Measurements from ENCODE around the gene DCC. TPM values are rescaled to one million over a fixed set of nuclear protein-coding genes. Genes with fewer than 3 reads are reported as not detected.

The DCC gene
- total RNA-seq, 1 experiment from 2014 or later: not detected

DNA sequence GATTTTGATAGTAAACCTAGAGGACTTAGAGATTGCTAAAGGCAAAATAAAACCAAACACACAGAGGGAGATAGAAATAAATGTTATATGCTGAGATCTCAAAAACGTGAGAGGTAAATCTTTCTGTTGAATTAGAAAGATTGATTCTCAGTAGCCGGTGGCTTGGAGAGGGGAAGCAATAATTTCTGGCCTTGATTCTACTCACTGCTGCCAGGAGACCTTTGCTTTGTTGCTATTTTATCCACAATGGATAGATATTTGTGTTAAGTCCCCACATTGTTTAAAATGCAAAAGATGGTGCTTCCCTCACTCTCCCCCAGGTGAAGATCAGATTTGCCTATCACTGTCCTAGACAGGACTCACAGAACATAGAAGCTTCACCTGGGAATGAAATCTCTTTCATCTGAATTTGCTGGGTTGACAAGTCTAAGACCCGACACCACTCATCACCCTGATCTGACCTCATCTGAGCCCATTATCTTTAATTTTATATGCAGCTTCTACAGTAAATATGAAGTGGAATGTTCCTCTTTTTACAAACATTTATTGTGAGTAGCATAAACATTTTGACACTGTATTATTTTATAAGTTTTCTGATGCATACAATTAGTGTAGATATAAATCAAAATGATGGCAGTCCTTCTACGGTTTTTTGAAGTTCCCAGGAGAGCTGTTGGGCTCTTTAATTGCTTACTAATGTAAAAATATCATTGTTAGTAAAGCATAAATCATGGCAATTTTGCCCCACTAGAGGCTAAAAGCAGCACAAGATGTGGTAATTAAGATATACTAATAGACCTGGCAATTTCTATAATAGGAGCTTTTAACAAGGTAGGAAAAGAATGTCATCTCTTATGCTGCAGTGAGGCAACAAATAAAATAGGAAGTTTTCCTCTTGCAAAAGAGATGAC is 149.7 kb downstream of the DCC start:
- no peak for TF ChIP-seq EZH2 (IDR thresholded peaks at IDR 0.05; ENCODE audit: low read length, unreplicated experiment)
- no peak for TF ChIP-seq CTCF (conservative IDR thresholded peaks at IDR 0.05; ENCODE audit: low read depth, low read length)
- TF ChIP-seq EZH2phosphoT487 (IDR thresholded peaks at IDR 0.05; ENCODE audit: borderline replicate concordance, low read length): no peak
- peaks cover 43% of the 10 kb centered on the region for H3K27me3 ChIP-seq (ENCODE audit: low read length)
- no peaks in the 10 kb centered on the region for H3K9me2 ChIP-seq (replicated peaks; ENCODE audit: low read length)
- no peak overlapping the region for H3K4me2 ChIP-seq (ENCODE audit: low read length)
- CTCF ChIA-PET: no interaction called here
- H3K9ac ChIP-seq (ENCODE audit: low read length): no peak overlapping the region
- H3K36me3 ChIP-seq (ENCODE audit: low read depth, low read length): no peaks in the 10 kb centered on the region
- no TSS peak for BruUV-seq (replicated peaks)
- no peak overlapping the region for H2AFZ ChIP-seq (ENCODE audit: low read length)
- H3K4me1 ChIP-seq (ENCODE audit: insufficient read depth, low read length): no peaks in the 10 kb centered on the region
- no peaks in the 10 kb centered on the region for H3F3A ChIP-seq (ENCODE audit: low read length, unreplicated experiment)
- no peaks in the 10 kb centered on the region for H4K20me1 ChIP-seq (ENCODE audit: low read length)
- H3K27ac ChIP-seq (ENCODE audit: low read length): no peak overlapping the region
- H3K9me3 ChIP-seq (ENCODE audit: low read length): no peaks in the 10 kb centered on the region; the same call in 1 of the 2 replicates
- no peak overlapping the region for H3K4me3 ChIP-seq (ENCODE audit: low read length)
- intact Hi-C loops (cut with micrococcal nuclease): no loop called here
- POLR2A ChIA-PET (ENCODE audit: unreplicated experiment): no interaction called here
- DNase-seq: no peak
- no peak for ATAC-seq
- H3K79me2 ChIP-seq (ENCODE audit: low read length): no peaks in the 10 kb centered on the region

GRCh38 chr18:52496426-52496825 is 156.4 kb downstream of the DCC start:
- H4K20me1 ChIP-seq (ENCODE audit: low read length): no peaks in the 10 kb centered on the region
- no peak overlapping the region for H3K4me3 ChIP-seq (ENCODE audit: low read length)
- no peaks in the 10 kb centered on the region for H3K27me3 ChIP-seq (ENCODE audit: low read length)
- H3K9ac ChIP-seq (ENCODE audit: low read length): no peak overlapping the region
- no peak for TF ChIP-seq CTCF (conservative IDR thresholded peaks at IDR 0.05; ENCODE audit: low read depth, low read length)
- no peak for TF ChIP-seq EZH2phosphoT487 (IDR thresholded peaks at IDR 0.05; ENCODE audit: borderline replicate concordance, low read length)
- no peak for TF ChIP-seq EZH2 (IDR thresholded peaks at IDR 0.05; ENCODE audit: low read length, unreplicated experiment)
- ChIA-PET CTCF (no interaction called here), POLR2A (ENCODE audit: unreplicated experiment) (no interaction called here)
- H3K79me2 ChIP-seq (ENCODE audit: low read length): no peaks in the 10 kb centered on the region
- H3K36me3 ChIP-seq (ENCODE audit: low read depth, low read length): no peaks in the 10 kb centered on the region
- H3K9me3 ChIP-seq (ENCODE audit: low read length): no peaks in the 10 kb centered on the region; the same call in 1 of the 2 replicates
- intact Hi-C loops (cut with micrococcal nuclease): no loop called here
- no peaks in the 10 kb centered on the region for H3F3A ChIP-seq (ENCODE audit: low read length, unreplicated experiment)
- H3K4me1 ChIP-seq (ENCODE audit: insufficient read depth, low read length): 0 out of 2 replicates have a peak, but pooled peaks cover 4% of the 10 kb centered on the region
- no peak overlapping the region for H2AFZ ChIP-seq (ENCODE audit: low read length)
- H3K9me2 ChIP-seq (replicated peaks; ENCODE audit: low read length): no peaks in the 10 kb centered on the region
- no peak overlapping the region for H3K4me2 ChIP-seq (ENCODE audit: low read length)
- no peak for DNase-seq
- no peak overlapping the region for H3K27ac ChIP-seq (ENCODE audit: low read length)
- ATAC-seq: no peak
- no TSS peak for BruUV-seq (replicated peaks)

DNA sequence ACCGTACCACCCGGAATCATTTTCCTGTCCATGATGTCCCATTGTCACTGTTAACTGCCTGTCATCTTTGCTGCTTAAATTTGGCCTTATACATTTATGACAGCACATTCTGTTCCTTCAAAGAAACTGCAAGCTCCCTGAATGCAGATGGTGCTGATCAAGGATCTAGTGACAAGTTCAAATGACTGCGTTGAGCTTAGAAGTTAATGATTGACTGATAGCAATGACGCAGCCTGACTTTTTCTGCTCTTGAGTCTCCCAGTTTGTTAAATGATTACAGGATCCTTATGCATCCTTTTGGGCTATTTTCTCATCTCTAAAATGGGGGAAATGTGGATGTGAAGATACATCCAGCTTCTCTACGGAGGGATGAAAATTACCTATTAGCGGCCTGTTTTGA is 159.0 kb downstream of the DCC start:
- ChIA-PET CTCF (no interaction called here), POLR2A (ENCODE audit: unreplicated experiment) (no interaction called here)
- BruUV-seq (replicated peaks): no TSS peak
- Histone ChIP-seq H3K4me1 (ENCODE audit: insufficient read depth, low read length) (0 out of 2 replicates have a peak, but pooled peaks cover 4% of the 10 kb centered on the region), H4K20me1 (ENCODE audit: low read length) (no peaks in the 10 kb centered on the region), H3K27me3 (ENCODE audit: low read length) (no peaks in the 10 kb centered on the region), H2AFZ (ENCODE audit: low read length) (no peak overlapping the region), H3F3A (ENCODE audit: low read length, unreplicated experiment) (no peaks in the 10 kb centered on the region), H3K9ac (ENCODE audit: low read length) (no peak overlapping the region), H3K4me3 (ENCODE audit: low read length) (no peak overlapping the region), H3K79me2 (ENCODE audit: low read length) (no peaks in the 10 kb centered on the region), H3K36me3 (ENCODE audit: low read depth, low read length) (no peaks in the 10 kb centered on the region), H3K9me2 (replicated peaks; ENCODE audit: low read length) (no peaks in the 10 kb centered on the region), H3K27ac (ENCODE audit: low read length) (peak overlapping the region; percentile 51), H3K4me2 (ENCODE audit: low read length) (no peak overlapping the region), H3K9me3 (ENCODE audit: low read length) (no peaks in the 10 kb centered on the region; the same call in 1 of the 2 replicates)
- TF ChIP-seq EZH2phosphoT487 (IDR thresholded peaks at IDR 0.05; ENCODE audit: borderline replicate concordance, low read length): no peak
- no peak for TF ChIP-seq CTCF (conservative IDR thresholded peaks at IDR 0.05; ENCODE audit: low read depth, low read length)
- TF ChIP-seq EZH2 (IDR thresholded peaks at IDR 0.05; ENCODE audit: low read length, unreplicated experiment): no peak
- DNase-seq (no peak), ATAC-seq (no peak)
- intact Hi-C loops (cut with micrococcal nuclease): no loop called here

Measured in PC-3 (cell line).